Stimulated activated CD8-positive, alpha-beta memory T cell treated with anti-CD3 and anti-CD28 coated beads, Interleukin-15, amount 100 ng/mL, for 4 hours (primary cell): ENCODE measurements around the gene DNAH11.
"Not testable (repeated sequence)": the region's sequence is repeated elsewhere in the genome, so short reads cannot be mapped to it uniquely, and the experiment has no call there.

Source experiments
- DNase-seq, 2 donors: peaks; one replicate each; pipeline ENCODE4 v3.0.0-alpha.2; 2020; ENCODE audit warnings: low read depth in 2 of 2

The DNAH11 gene

GRCh38 chr7:21773326-21773725 lies 230.5 kb downstream of the DNAH11 start:
- DNase-seq, result no peak

GRCh38 chr7:21777921-21778320 lies 235.1 kb downstream of the DNAH11 start:
- no peak for DNase-seq

- no peak for DNase-seq
Measured at GRCh38 chr7:21778953-21779352, 236.1 kb downstream of the DNAH11 start.

- DNase-seq, result no peak
Measured at GRCh38 chr7:21782996-21783395, 240.2 kb downstream of the DNAH11 start.

- DNase-seq, result no peak
Measured at GRCh38 chr7:21784989-21785388, 242.2 kb downstream of the DNAH11 start.

- DNase-seq, result no peak
Measured at GRCh38 chr7:21805791-21806190, 263.0 kb downstream of the DNAH11 start.

GRCh38 chr7:21806388-21806787 lies 263.5 kb downstream of the DNAH11 start:
- no peak for DNase-seq

- DNase-seq, result no peak
Measured at GRCh38 chr7:21819048-21819447, 276.2 kb downstream of the DNAH11 start.

- no peak for DNase-seq
Measured at GRCh38 chr7:21828841-21829240, 286.0 kb downstream of the DNAH11 start.

GRCh38 chr7:21829731-21830130 lies 286.9 kb downstream of the DNAH11 start:
- DNase-seq, result no peak

GRCh38 chr7:21844742-21845141 lies 301.9 kb downstream of the DNAH11 start:
- no peak for DNase-seq

GRCh38 chr7:21850531-21851285 lies 307.9 kb downstream of the DNAH11 start:
- DNase-seq, result no peak

- no peak for DNase-seq
Measured at GRCh38 chr7:21851559-21851967, 308.7 kb downstream of the DNAH11 start.

- DNase-seq, result not testable (repeated sequence)
Measured at GRCh38 chr7:21865631-21866204, 322.9 kb downstream of the DNAH11 start.

GRCh38 chr7:21866731-21867130 lies 323.9 kb downstream of the DNAH11 start:
- no peak for DNase-seq

- no peak for DNase-seq
Measured at GRCh38 chr7:21867226-21867625, 324.4 kb downstream of the DNAH11 start.

- no peak for DNase-seq
Measured at GRCh38 chr7:21867816-21868575, 325.2 kb downstream of the DNAH11 start.

- DNase-seq, result no peak
Measured at GRCh38 chr7:21868576-21868850, 325.7 kb downstream of the DNAH11 start.

- DNase-seq, result no peak
Measured at GRCh38 chr7:21869785-21870402, 327.1 kb downstream of the DNAH11 start.

- DNase-seq, result no peak
Measured at GRCh38 chr7:21883069-21883468, 340.2 kb downstream of the DNAH11 start.

- DNase-seq, result not testable (repeated sequence)
Measured at GRCh38 chr7:21883501-21883900, 340.7 kb downstream of the DNAH11 start.

GRCh38 chr7:21884496-21884895 lies 341.7 kb downstream of the DNAH11 start:
- DNase-seq, result no peak

GRCh38 chr7:21886396-21886795 lies 343.6 kb downstream of the DNAH11 start:
- DNase-seq, result no peak
